NCI-H345 treated with DMSO at 0.1 percent for 48 hours (cell line): ENCODE results near the gene LPIN2.
"Not testable (repeated sequence)": the region's sequence is repeated elsewhere in the genome, so short reads cannot be mapped to it uniquely, and the experiment has no call there.

Experiments
- DNase-seq: peaks from one replicate; lab custom pipeline; 2025; ENCODE audit not compliant: unreplicated experiment; lab: John Stamatoyannopoulos, UW

Gene LPIN2

GRCh38 chr18:3013024-3013804 is at the start of gene LPIN2:
Gene LPIN2, minus strand, starts transcription at chr18:3013144. Its CDS starts 52,304 bp downstream, at chr18:2960840.
- DNase-seq, result peak; percentile 86

- DNase-seq, result no peak
Observed at GRCh38 chr18:3061581-3062312, 48.8 kb upstream of the LPIN2 start.

GRCh38 chr18:3060667-3061580 is 48.0 kb upstream of the LPIN2 start:
- DNase-seq, result no peak

- DNase-seq, result no peak
Observed at GRCh38 chr18:3059272-3059671, 46.3 kb upstream of the LPIN2 start.

- DNase-seq, result no peak
Observed at GRCh38 chr18:3058328-3059191, 45.6 kb upstream of the LPIN2 start.

- DNase-seq, result no peak
Observed at GRCh38 chr18:3057526-3057925, 44.6 kb upstream of the LPIN2 start.

- no peak for DNase-seq
Observed at GRCh38 chr18:3056311-3056710, 43.4 kb upstream of the LPIN2 start.

- no peak for DNase-seq
Observed at GRCh38 chr18:3055816-3056215, 42.9 kb upstream of the LPIN2 start.

GRCh38 chr18:3055186-3055728 is 42.3 kb upstream of the LPIN2 start:
- DNase-seq, result no peak

- no peak for DNase-seq
Observed at GRCh38 chr18:3054780-3055179, 41.8 kb upstream of the LPIN2 start.

- DNase-seq, result no peak
Observed at GRCh38 chr18:3054214-3054613, 41.3 kb upstream of the LPIN2 start.

- no peak for DNase-seq
Observed at GRCh38 chr18:3053081-3053480, 40.1 kb upstream of the LPIN2 start.

- DNase-seq, result no peak
Observed at GRCh38 chr18:3052411-3052758, 39.4 kb upstream of the LPIN2 start.

- DNase-seq, result peak; percentile 2
Observed at GRCh38 chr18:3051718-3052410, 38.9 kb upstream of the LPIN2 start.

GRCh38 chr18:3049897-3050454 is 37.0 kb upstream of the LPIN2 start:
- not testable (repeated sequence) for DNase-seq

- no peak for DNase-seq
Observed at GRCh38 chr18:3048820-3049349, 35.9 kb upstream of the LPIN2 start.

GRCh38 chr18:3048121-3048520 is 35.2 kb upstream of the LPIN2 start:
- no peak for DNase-seq

- no peak for DNase-seq
Observed at GRCh38 chr18:3046216-3046808, 33.4 kb upstream of the LPIN2 start.
